Stimulated activated CD4-positive, alpha-beta T cell treated with anti-CD3 and anti-CD28 coated beads, Interleukin-12 subunit alpha, Interleukin-12 subunit beta, amount 100 ng/mL, for 24 hours (primary cell): ENCODE measurements around the gene JCHAIN.

Source experiments
- DNase-seq, 2 experiments: peaks; one replicate each; pipeline ENCODE4 v3.0.0-alpha.2; 2020; ENCODE audit warnings: low read depth in 2 of 2

Gene JCHAIN

DNA sequence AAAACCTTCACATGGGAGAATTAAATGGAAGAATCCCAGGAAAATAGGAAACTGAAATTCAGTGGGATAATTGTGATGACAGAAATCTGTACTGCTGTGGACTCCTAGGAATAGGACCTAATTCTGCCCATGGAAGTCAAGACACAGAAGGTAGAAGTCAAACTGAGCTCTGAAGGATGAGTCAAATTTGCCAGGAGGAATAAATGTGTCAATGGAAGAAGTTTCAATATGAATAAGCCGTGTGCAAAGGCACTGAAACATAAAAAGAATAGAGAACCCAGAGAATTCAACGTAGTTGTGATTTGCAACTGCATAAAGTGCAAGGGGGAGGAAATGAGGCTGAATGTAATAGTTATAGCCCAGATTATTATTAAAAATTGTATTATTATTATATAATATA, 26.1 kb downstream of the JCHAIN start:
- no peak for DNase-seq

- DNase-seq, result no peak
Measured at GRCh38 chr4:70637239-70637913, 28.9 kb downstream of the JCHAIN start.

DNA sequence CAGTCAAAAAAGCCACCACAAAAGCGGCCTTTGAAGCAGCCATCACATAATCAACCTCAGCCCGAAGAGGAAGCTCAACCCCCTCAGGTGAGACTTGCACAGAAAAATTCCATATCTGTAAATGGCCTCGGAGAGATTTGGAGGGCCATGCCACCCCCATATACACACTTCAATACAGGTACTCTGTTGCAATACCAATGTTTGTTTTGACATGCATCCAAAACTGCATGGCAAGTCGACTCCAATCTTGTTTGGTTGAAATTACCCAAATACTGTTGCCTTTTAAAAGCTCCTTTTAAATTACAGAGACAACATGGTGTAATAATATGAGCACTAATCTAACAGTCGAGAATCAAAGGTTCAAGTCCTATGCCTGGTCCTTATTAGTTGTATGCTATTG, 31.8 kb downstream of the JCHAIN start:
- no peak for DNase-seq

- no peak for DNase-seq
Measured at GRCh38 chr4:70632028-70632427, 34.3 kb downstream of the JCHAIN start.

- no peak for DNase-seq
Measured at GRCh38 chr4:70630162-70630561, 36.1 kb downstream of the JCHAIN start.

DNA sequence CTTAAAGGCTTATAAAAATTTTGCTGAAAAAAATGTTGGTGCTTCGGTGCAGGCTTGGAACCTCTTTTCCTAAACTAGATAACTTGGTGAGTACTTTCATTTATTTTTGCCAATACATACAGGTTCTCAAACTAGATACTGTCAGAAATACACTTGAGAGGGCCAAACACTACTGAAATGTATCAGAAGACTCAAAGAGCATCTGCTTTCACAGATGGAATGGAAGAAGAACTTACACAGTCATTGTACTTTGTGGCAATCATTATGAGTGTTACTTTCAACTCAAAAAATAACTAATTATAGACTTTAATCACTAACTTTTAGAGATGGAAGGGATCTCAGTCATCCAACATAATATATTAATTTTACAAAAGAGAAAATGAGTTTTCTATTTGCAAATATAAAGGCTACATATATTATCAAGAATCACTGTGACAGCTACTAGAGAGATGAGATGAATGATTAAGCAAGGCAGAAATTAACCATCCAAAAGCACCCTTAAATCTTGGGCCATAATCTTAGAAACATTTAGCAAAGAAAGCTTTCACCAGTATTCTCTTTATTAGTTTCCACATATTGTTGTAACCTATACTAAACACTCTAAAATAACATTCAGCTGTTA, 36.7 kb downstream of the JCHAIN start:
- DNase-seq, result no peak

- no peak for DNase-seq
Measured at GRCh38 chr4:70628444-70628843, 37.9 kb downstream of the JCHAIN start, which contains the start of gene ENAM. Gene ENAM (plus strand): TSS chr4:70628744. CDS start chr4:70629501, 757 bp downstream.

DNA sequence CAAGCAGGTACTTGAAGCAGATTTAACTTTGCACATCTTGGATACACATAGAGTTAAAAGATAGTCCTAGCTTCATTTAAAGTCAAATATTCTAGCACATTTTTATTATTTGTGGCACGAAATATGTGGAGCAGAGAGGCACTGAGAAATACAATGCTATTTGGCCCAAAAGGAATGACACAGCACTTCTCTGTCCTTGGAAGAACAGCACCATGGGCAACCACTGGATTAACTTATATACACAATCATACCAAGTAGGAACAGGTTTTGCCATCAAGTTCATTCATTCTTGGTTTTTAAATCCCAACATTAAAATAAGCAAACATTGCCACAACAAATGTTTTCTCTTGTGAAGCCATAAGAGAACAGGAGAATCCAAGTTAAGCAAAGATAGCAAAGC, 38.7 kb downstream of the JCHAIN start:
- DNase-seq, result no peak

GRCh38 chr4:70624226-70624793, 42.0 kb downstream of the JCHAIN start:
- no peak for DNase-seq

- no peak for DNase-seq
Measured at GRCh38 chr4:70623323-70623722, 43.0 kb downstream of the JCHAIN start.

DNA sequence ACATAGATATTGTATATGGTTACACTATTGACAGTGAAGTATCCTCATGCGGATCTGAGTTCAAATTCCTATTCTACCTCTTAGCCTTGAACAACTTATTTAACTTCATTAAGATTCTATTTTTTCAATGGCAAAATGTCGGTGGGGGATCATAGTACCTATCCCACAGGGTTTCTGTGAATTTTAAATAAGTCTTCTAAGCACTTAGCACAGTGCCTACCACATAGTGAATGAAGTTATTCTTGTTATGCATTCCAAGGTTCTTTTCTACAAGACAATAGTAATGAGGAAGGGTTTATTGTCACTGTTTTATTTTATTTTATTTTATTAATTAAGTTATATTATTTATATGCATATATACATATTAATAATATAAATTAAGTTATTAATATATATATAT, 46.5 kb downstream of the JCHAIN start:
- DNase-seq, result no peak

DNA sequence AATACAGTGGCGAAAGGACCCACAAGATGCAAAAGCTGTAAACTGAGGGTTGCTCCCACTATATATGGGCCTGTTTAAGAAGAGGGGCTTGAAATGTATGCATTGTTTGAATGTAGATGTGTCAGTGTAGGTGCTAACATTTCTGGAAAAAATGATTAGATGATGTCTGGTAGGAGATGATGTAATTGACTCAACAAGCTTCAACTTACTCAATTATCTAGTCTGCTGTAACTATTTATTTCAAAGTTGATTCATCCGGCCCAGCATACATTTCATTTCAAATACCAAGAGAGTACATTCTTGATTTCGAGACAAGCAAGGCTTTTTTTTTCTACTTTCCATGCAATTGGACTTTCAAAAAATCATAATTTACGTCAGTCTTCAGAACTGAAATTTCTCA, 47.0 kb downstream of the JCHAIN start:
- no peak for DNase-seq

- no peak for DNase-seq
Measured at GRCh38 chr4:70614184-70614555, 52.1 kb downstream of the JCHAIN start.

- no peak for DNase-seq
Measured at GRCh38 chr4:70613306-70614183, 52.8 kb downstream of the JCHAIN start.

DNA sequence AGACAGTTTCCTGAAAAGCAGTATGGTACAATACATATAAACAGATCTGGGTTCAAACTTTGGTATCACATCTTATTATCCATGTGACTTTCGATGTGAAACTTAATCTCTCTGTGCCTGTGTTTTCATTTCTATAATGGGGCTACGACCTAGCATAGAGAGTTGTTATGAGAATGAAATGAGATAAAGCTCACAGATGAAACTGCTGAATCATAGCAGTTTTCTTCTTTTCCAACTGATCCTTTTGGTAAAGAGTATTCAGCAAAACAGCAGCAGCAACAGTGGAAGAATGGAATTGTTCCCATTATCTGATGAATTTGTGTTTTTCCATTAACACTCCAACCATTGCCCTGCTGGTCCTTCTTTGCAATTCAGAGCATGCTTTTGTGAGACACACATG, 58.0 kb downstream of the JCHAIN start:
- DNase-seq, result no peak

GRCh38 chr4:70607334-70607853, 58.9 kb downstream of the JCHAIN start:
- DNase-seq, result no peak

GRCh38 chr4:70606459-70606858, 59.8 kb downstream of the JCHAIN start:
- no peak for DNase-seq
